GM19035 (cell line): ENCODE measurements around the gene EFNA5.
"Not testable (repeated sequence)": the region's sequence is repeated elsewhere in the genome, so short reads cannot be mapped to it uniquely, and the experiment has no call there.

ENCODE experiments used
- ATAC-seq: cut with Tn5 transposase; IDR thresholded peaks from one replicate; pipeline ENCODE4 v1.9.1; 2021; ENCODE audit not compliant: unreplicated experiment

EFNA5 gene

DNA sequence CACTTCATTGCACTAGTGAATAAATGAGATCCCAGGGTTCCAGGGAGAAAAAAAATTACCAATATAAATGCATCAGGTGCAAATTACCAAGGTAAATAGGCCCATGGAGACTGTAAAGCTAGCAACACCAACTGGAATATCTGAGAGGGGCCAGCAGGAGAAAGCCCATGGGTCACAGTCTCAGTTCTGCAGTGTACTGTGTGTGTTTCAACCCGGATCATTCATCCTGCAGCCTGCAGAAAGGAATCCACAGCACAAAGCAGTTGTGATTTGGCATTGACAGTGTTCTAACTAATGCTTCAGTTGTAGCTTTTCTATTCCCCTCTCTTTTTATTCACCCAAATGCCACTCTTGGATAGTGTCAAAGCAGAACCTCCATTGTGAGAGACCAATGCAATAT is 171.0 kb downstream of the EFNA5 start:
- no peak for ATAC-seq

- no peak for ATAC-seq
These were observed 171.5 kb downstream of the EFNA5 start for GRCh38 chr5:107499237-107499636.

DNA sequence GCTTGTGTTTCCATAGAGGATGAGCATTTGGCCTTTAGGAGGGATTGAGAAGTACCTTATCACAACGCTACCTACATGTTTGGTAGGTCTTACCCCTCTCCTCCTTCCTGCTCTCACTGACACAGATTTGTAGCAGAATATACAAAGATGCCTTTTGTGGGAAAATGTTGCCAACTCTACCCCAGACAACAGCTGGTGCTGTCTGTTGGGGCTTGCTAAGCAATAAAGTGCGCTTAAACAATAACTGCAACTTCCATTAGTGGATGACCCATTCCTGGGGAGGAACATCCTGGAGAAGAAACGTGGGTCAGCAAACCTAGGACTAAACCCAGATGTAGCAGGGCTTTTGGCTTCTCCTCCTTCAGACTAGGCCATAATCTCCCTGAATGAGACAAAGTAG is 174.3 kb downstream of the EFNA5 start:
- no peak for ATAC-seq

GRCh38 chr5:107494129-107494528 is 176.6 kb downstream of the EFNA5 start:
- not testable (repeated sequence) for ATAC-seq

GRCh38 chr5:107487056-107487542 is 183.6 kb downstream of the EFNA5 start:
- no peak for ATAC-seq

GRCh38 chr5:107486489-107486888 is 184.2 kb downstream of the EFNA5 start:
- peak; percentile 53 for ATAC-seq

DNA sequence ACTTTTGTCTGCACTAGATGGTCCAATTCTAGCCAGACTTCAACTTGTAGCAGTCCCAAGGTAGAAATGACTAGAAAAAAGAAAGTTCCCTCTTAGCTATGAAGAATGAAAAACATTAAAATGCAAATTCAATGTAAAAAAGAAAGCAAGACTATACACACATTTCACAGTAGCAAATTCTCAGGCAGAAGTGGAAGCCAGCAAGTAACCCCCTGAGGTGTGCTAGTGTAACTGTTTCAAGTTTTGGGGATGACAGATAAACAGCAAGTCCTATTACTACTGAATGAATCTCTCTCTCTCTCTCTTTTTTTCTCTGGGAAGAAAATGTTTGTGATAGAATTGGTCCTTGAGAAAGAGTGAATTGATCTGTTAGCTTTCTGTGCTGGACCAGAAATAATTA is 185.6 kb downstream of the EFNA5 start:
- peak; percentile 66 for ATAC-seq

DNA sequence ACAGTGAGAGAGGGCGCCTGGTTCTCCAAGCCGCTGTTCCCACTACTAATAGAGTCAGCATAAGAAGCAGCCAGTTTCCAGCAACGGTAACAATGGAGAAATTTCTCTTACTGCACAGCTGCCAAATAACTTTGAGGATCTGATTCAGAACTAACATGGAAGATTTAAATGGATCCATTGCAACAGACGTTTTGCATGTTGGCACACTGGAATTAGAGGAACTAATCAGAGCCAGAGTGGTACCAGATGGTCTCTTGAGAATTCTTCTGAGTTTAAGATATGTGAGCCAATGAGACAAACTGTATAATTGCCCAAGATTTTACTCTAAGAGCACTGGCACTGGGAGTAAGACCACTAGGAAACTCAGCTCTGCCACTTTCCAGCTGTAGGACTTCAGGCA is 186.5 kb downstream of the EFNA5 start:
- no peak for ATAC-seq

- ATAC-seq = no peak
These were observed 187.3 kb downstream of the EFNA5 start for GRCh38 chr5:107483231-107484024.

DNA sequence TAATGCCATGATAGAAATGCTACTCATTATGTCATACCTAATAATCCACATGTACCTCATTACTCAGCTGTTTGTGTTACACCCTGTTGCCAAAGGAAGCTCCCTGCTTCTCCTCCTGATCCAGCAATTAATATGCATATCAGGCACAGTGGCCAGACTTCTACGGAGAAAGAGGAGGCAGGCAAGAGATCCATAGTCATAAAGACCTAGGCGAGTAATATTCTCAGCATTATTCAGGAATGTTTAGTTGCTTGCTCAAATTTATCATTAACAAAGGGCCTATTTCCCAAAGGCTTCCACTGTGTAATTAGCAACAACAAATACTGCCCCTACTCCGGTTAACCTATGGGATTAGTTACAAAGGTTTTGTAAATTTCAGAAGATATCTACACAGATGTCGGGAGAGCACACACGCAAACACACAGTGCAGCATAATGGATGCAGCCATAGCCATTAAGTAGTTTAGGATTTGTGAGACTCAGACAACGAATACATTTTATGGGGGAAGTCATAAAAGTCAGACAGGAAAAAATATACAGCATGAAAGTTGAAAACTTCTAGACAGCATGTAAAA is 192.6 kb downstream of the EFNA5 start:
- no peak for ATAC-seq

DNA sequence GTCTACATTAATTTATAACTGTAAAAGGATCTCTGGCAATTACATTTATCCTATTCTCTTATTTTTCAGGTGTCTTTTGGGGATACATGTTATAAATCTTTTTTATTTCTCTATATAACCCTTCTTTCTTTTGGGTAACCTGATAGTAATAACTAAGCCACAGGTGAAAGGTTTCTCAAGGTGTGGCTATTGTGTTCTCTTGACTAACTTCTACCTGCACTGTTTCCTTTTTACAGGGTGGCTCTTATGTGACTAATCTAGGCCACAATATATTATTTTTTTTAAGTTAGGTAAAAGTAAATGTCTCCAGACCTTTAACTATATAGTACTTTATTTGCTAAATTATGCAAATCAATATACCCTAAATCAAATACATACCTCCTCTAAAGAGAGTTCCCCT is 193.2 kb downstream of the EFNA5 start:
- ATAC-seq = no peak

DNA sequence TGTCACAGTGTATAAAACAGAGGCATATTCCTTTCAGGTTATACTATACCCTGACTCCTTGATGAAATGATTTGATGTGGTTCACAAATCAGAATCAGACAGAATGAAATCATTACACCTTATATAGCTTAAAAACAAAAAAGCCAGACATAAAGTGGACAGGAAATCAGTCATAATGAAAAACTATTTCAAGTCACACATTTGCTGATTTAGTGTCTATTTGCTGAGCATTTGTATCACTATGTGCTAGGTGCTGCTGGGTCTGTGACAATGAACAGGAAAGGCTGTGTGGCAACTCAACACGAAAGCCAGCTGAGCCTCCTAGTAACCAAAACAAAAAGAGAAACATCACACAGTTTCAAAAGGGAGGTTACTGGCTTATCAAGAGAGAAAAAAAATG is 194.0 kb downstream of the EFNA5 start:
- ATAC-seq = peak; percentile 94

DNA sequence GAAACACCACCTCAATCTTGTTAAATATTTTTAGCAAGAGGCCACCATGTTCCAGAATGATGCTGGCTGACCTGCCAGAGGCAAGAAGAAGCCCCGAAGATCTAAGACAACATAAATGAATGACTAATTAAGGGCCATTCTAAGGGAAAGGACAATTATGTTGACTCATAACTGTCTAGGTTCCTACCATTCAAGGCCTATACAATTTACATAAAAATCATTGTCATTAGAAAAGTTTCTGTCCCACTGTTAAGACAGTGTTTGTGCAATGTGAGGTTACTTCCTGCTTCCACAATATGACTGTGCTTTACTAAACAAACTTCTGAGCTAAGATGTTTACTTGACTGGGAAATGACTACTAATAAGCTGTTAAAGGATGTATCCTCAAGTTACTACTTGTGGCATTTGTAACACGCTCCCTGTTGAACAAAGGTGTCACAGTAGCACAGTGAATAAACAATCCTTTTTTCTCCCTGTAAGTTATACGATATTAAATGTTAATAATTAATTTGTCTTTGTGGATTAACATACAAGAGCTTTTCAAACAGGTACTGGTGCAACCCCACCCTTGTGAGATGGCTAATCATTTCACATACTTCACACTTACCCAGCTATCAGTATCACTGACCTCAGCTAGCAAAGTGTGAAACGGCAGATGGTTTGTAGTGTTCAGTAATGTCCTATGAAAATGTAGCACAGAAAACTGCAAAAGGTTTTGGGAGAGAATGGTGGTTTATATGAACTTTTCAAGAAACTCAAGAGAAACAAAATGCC is 195.8 kb downstream of the EFNA5 start:
- ATAC-seq = peak; percentile 48

GRCh38 chr5:107474361-107474715 is 196.4 kb downstream of the EFNA5 start:
- ATAC-seq = no peak

GRCh38 chr5:107472620-107473064 is 198.1 kb downstream of the EFNA5 start:
- no peak for ATAC-seq

GRCh38 chr5:107470295-107470582 is 200.5 kb downstream of the EFNA5 start:
- ATAC-seq = no peak

- no peak for ATAC-seq
These were observed 201.0 kb downstream of the EFNA5 start for GRCh38 chr5:107469485-107470294.

- no peak for ATAC-seq
These were observed 201.7 kb downstream of the EFNA5 start for GRCh38 chr5:107469064-107469463.

GRCh38 chr5:107468276-107468675 is 202.5 kb downstream of the EFNA5 start:
- ATAC-seq = no peak

DNA sequence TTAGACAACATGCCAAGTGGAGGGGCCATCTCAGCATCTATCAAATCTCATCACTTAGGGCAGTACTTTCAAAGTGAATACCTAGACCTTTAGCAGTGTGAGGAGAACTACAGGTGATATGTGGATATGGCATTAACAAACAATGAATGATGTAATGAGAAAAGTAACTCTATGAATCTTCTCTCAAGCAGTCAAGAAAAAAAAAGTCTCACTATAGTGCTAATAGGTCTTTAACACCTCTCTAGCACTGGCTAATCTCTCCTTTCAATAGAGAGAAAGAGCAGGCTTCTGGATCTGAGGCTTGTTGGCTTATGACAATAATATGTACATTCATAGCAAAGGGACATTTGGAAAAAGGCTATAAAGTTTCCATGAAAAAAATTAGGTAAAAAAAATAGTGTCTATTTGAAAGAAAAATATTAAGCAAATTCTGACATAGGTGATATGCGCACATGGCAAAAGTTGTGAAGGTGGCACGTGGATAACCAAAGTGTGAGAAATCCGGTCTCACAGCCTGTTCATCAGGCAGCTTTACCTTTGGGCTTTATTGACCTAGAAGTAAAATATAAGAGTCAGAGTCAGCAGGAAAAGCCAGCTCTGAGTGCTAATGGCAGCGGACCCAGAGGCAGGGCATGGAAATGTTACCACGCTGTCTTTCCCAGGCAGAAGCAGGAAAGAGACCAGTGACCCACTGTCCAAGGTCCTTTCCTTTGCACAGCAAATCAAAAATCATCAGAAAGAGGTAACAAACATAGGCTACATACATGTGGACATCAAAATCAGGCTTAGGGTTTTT is 203.4 kb downstream of the EFNA5 start:
- ATAC-seq = no peak
